Lung (tissue), 16 donors: ENCODE measurements around the gene MAPK7. TPM values are rescaled to one million over a fixed set of nuclear protein-coding genes. Genes with fewer than 3 reads are reported as not detected.

Experiments used
- ATAC-seq: fragments of 200-7000 bp; cut with Tn5 transposase; one replicate; pipeline ENCODE4 v1.9.1; 2020; ENCODE audit warnings: moderate number of reproducible peaks; ENCODE audit not compliant: insufficient read depth, low FRiP score
- DNase-seq, 3 donors: peaks; one replicate each; pipeline ENCODE4 v3.0.0-alpha.2; 2013 to 2017
- H3K27ac ChIP-seq, 2 donors: one replicate each; pipeline ENCODE4 v1.5.1; 2013; ENCODE audit warnings: mild to moderate bottlenecking in 2 of 2, moderate library complexity in 2 of 2, control low read depth in 1 of 2, inconsistent platforms in 1 of 2, low read depth in 1 of 2, low read length in 1 of 2
- H3K27me3 ChIP-seq, 3 donors: one replicate each; pipeline ENCODE4 v1.5.1; 2013; ENCODE audit warnings: low read length in 2 of 3; ENCODE audit not compliant: control insufficient read depth in 3 of 3, insufficient read depth in 3 of 3
- H3K36me3 ChIP-seq, 4 donors: one replicate each; pipeline ENCODE4 v1.5.1; 2013; ENCODE audit warnings: low read length in 4 of 4, mild to moderate bottlenecking in 1 of 4, moderate library complexity in 1 of 4; ENCODE audit not compliant: control insufficient read depth in 4 of 4, insufficient read depth in 4 of 4
- H3K4me1 ChIP-seq, 5 donors: one replicate each; pipeline ENCODE4 v1.5.1; 2013; ENCODE audit warnings: low read length in 5 of 5, mild to moderate bottlenecking in 2 of 5, moderate library complexity in 1 of 5; ENCODE audit not compliant: control insufficient read depth in 5 of 5, insufficient read depth in 5 of 5
- H3K4me3 ChIP-seq: one replicate; pipeline ENCODE4 v1.5.1; 2013; ENCODE audit warnings: mild to moderate bottlenecking, control low read depth, moderate library complexity
- H3K9ac ChIP-seq, 2 donors: one replicate each; pipeline ENCODE4 v1.5.1; 2013; ENCODE audit warnings: low read length in 2 of 2, control low read depth in 1 of 2; ENCODE audit not compliant: insufficient read depth in 1 of 2
- H3K9me3 ChIP-seq, 4 donors: one replicate each; pipeline ENCODE4 v1.5.1; 2013; ENCODE audit warnings: low read length in 3 of 4, mild to moderate bottlenecking in 1 of 4, moderate library complexity in 1 of 4; ENCODE audit not compliant: control insufficient read depth in 4 of 4, insufficient read depth in 3 of 4
- WGBS, 2 donors: extraction: QIAGEN DNeasy Blood & Tissue Kit; methylation state at CpG; one replicate each; pipeline ENCODE4 v1.1.7; 2013; 5-methylcytosine and 5-hydroxymethylcytosine counted together
- long read RNA-seq, 5 donors: transcript quantifications; one replicate each; lab custom pipeline, GENCODE V29; 2026
- polyA plus RNA-seq, 2 donors: library from polyadenylated mRNA; stranded (reverse); fragments of 200-250 nt; gene quantifications; one replicate each; pipeline ENCODE4 v1.2.1, GENCODE V29; 2013
- total RNA-seq, 2 donors: library from RNA; depleted of rRNA in 1 of 2; stranded (reverse); fragments of >200 nt in 1 of 2; gene quantifications; one replicate each; pipeline ENCODE4 v1.2.1, GENCODE V29; 2014 to 2021
- TF ChIP-seq, protein P1 (sequence below): IDR thresholded peaks from 2 replicates; pipeline ENCODE4 v1.5.1; 2012; ENCODE audit warnings: mild to moderate bottlenecking; ENCODE audit errors: control extremely low read depth, extremely low read depth
- donor health status: control.
- donor health status: control.
- donor health status: Bipolar disorder and iron deficiency.
- donor health status: healthy.
- donor health status: DM: yes; HTN: yes; CAD: no.

The MAPK7 gene
- 10 to 100 TPM; 21.6 to 45.7 TPM for total RNA-seq
- 10 to 100 TPM; 13.7 to 23.9 TPM for polyA plus RNA-seq
- long read RNA-seq, donor 1, full-length matches to known transcripts = 16 of 16 reads
- long read RNA-seq, donor 1, partial matches to known transcripts = 0 of 16 reads
- long read RNA-seq, donor 1, other reads (novel, unspliced or antisense) = 0 of 16 reads
- long read RNA-seq, donor 2, full-length matches to known transcripts = 2 of 409 reads
- long read RNA-seq, donor 2, partial matches to known transcripts = 407 of 409 reads
- long read RNA-seq, donor 2, other reads (novel, unspliced or antisense) = 0 of 409 reads
- long read RNA-seq, donor 3, full-length matches to known transcripts = 5 of 5 reads
- long read RNA-seq, donor 3, partial matches to known transcripts = 0 of 5 reads
- long read RNA-seq, donor 3, other reads (novel, unspliced or antisense) = 0 of 5 reads
- long read RNA-seq, donor 4, full-length matches to known transcripts = 3 of 548 reads
- long read RNA-seq, donor 4, partial matches to known transcripts = 545 of 548 reads
- long read RNA-seq, donor 4, other reads (novel, unspliced or antisense) = 0 of 548 reads
- long read RNA-seq, donor 5, full-length matches to known transcripts = 11 of 1,222 reads
- long read RNA-seq, donor 5, partial matches to known transcripts = 1,174 of 1,222 reads
- long read RNA-seq, donor 5, other reads (novel, unspliced or antisense) = 37 of 1,222 reads

GRCh38 chr17:19378416-19379360 is at the start of gene MAPK7:
TSS of gene MAPK7 (plus strand) at chr17:19378498. CDS start at chr17:19378901, 403 bp downstream.
- no peaks in the 10 kb centered on the region for H3K27me3 ChIP-seq
- H3K36me3 ChIP-seq = peaks cover 3 to 37% (median 32%) of the 10 kb centered on the region in 4 donors
- peak within 1 kb of the TSS; percentile 91 for H3K4me3 ChIP-seq
- ATAC-seq (no peak), DNase-seq (no peak)
- peak within 1 kb of the TSS; percentile 76 to 96 for H3K9ac ChIP-seq
- 9 to 15% methylated on average over 51 to 69 of the region's 69 CpGs for WGBS, 2 donors
- H3K4me1 ChIP-seq = peaks cover 3 to 45% (median 11%) of the 10 kb centered on the region in 5 donors
- peaks cover 0 to 2% (median 0%) of the 10 kb centered on the region in 4 donors for H3K9me3 ChIP-seq
- TF ChIP-seq, protein P1, sequence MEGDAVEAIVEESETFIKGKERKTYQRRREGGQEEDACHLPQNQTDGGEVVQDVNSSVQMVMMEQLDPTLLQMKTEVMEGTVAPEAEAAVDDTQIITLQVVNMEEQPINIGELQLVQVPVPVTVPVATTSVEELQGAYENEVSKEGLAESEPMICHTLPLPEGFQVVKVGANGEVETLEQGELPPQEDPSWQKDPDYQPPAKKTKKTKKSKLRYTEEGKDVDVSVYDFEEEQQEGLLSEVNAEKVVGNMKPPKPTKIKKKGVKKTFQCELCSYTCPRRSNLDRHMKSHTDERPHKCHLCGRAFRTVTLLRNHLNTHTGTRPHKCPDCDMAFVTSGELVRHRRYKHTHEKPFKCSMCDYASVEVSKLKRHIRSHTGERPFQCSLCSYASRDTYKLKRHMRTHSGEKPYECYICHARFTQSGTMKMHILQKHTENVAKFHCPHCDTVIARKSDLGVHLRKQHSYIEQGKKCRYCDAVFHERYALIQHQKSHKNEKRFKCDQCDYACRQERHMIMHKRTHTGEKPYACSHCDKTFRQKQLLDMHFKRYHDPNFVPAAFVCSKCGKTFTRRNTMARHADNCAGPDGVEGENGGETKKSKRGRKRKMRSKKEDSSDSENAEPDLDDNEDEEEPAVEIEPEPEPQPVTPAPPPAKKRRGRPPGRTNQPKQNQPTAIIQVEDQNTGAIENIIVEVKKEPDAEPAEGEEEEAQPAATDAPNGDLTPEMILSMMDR = no peak
- peak within 1 kb of the TSS; percentile 90 to 99 for H3K27ac ChIP-seq

- H3K27ac ChIP-seq = no peak overlapping the region
- DNase-seq (no peak), ATAC-seq (no peak)
- H3K36me3 ChIP-seq = peaks cover 9 to 28% (median 19%) of the 10 kb centered on the region in 4 donors
- no peak overlapping the region for H3K4me3 ChIP-seq
- H3K27me3 ChIP-seq = no peaks in the 10 kb centered on the region
- no peaks in the 10 kb centered on the region for H3K9me3 ChIP-seq
- TF ChIP-seq, protein P1 = no peak
- 92 to 99% methylated on average over 2 of the region's 2 CpGs for WGBS, 2 donors
- no peak overlapping the region for H3K9ac ChIP-seq
- peaks cover 0 to 6% (median 0%) of the 10 kb centered on the region in 5 donors for H3K4me1 ChIP-seq
Measured at GRCh38 chr17:19329136-19329535, 49.2 kb upstream of the MAPK7 start.

GRCh38 chr17:19329839-19330238 is 48.5 kb upstream of the MAPK7 start:
- WGBS, 2 donors = 98 to 100% methylated on average over 2 of the region's 2 CpGs
- TF ChIP-seq, protein P1 = no peak
- H3K27me3 ChIP-seq = no peaks in the 10 kb centered on the region
- peaks cover 9 to 30% (median 19%) of the 10 kb centered on the region in 4 donors for H3K36me3 ChIP-seq
- no peak overlapping the region for H3K9ac ChIP-seq
- DNase-seq = no peak
- H3K4me3 ChIP-seq = no peak overlapping the region
- peaks cover 0 to 6% (median 0%) of the 10 kb centered on the region in 5 donors for H3K4me1 ChIP-seq
- no peak for ATAC-seq
- no peak overlapping the region for H3K27ac ChIP-seq
- H3K9me3 ChIP-seq = no peaks in the 10 kb centered on the region
